Chondrocyte (in vitro differentiated cells): ENCODE measurements around the gene MMP2. TPM values are rescaled to one million over a fixed set of nuclear protein-coding genes. Genes with fewer than 3 reads are reported as not detected.

Source experiments
- DNase-seq: peaks from one replicate; pipeline ENCODE4 v3.0.0; 2021; ENCODE audit warnings: mixed read lengths, low spot score
- H3K27ac Mint-ChIP-seq: one replicate; pipeline ENCODE4 v1.8.0; 2021; ENCODE audit warnings: mild to moderate bottlenecking, moderate library complexity, mixed read lengths; ENCODE audit not compliant: unreplicated experiment
- H3K27me3 Mint-ChIP-seq: 2 replicates; pipeline ENCODE4 v1.8.0; 2021; ENCODE audit warnings: low read depth, mixed read lengths
- H3K36me3 Mint-ChIP-seq: 2 replicates; pipeline ENCODE4 v1.8.0; 2021; ENCODE audit warnings: low read depth, mixed read lengths
- H3K4me1 Mint-ChIP-seq: 2 replicates; pipeline ENCODE4 v1.8.0; 2021; ENCODE audit warnings: low read depth, mild to moderate bottlenecking, mixed read lengths
- H3K4me3 Mint-ChIP-seq: one replicate; pipeline ENCODE4 v1.8.0; 2021; ENCODE audit warnings: mild to moderate bottlenecking, moderate library complexity, mixed read lengths; ENCODE audit not compliant: unreplicated experiment
- H3K9me3 Mint-ChIP-seq: 2 replicates; pipeline ENCODE4 v1.8.0; 2021; ENCODE audit warnings: low read depth, mixed read lengths
- CTCF ChIP-seq: fragments of 200-600 bp; sonication (generic); IDR thresholded peaks from 2 replicates; pipeline ENCODE4 v1.5.0; 2021; ENCODE audit warnings: antibody characterized with exemption, mild to moderate bottlenecking, moderate library complexity
- total RNA-seq: library from RNA; stranded (reverse); gene quantifications from 3 replicates; pipeline ENCODE4 v1.2.1, GENCODE V29; 2021

Gene MMP2
- total RNA-seq, 1 donor from 2014 or later, result 227 TPM

GRCh38 chr16:55474821-55475220 is 4.2 kb upstream of the MMP2 start:
- Mint-ChIP-seq H3K9me3 (no peaks in the 10 kb centered on the region), H3K4me3 (no peak overlapping the region), H3K27ac (no peak overlapping the region), H3K36me3 (no peaks in the 10 kb centered on the region), H3K27me3 (no peaks in the 10 kb centered on the region), H3K4me1 (peaks cover 42% of the 10 kb centered on the region)
- no peak for DNase-seq
- TF ChIP-seq CTCF, result no peak

- no peak for DNase-seq
- H3K9me3 Mint-ChIP-seq, result no peaks in the 10 kb centered on the region
- H3K36me3 Mint-ChIP-seq, result no peaks in the 10 kb centered on the region
- H3K27me3 Mint-ChIP-seq, result no peaks in the 10 kb centered on the region
- H3K4me3 Mint-ChIP-seq, result no peak overlapping the region
- H3K4me1 Mint-ChIP-seq, result peaks cover 45% of the 10 kb centered on the region
- no peak for TF ChIP-seq CTCF
- no peak overlapping the region for H3K27ac Mint-ChIP-seq
Measured at GRCh38 chr16:55475919-55476318, 3.1 kb upstream of the MMP2 start.

GRCh38 chr16:55476625-55477533 is 2.1 kb upstream of the MMP2 start:
- Mint-ChIP-seq H3K4me1 (peaks cover 40% of the 10 kb centered on the region), H3K27me3 (no peaks in the 10 kb centered on the region), H3K4me3 (no peak overlapping the region), H3K27ac (no peak overlapping the region), H3K9me3 (no peaks in the 10 kb centered on the region), H3K36me3 (no peaks in the 10 kb centered on the region)
- no peak for TF ChIP-seq CTCF
- no peak for DNase-seq

GRCh38 chr16:55477736-55478135 is 1.3 kb upstream of the MMP2 start:
- no peaks in the 10 kb centered on the region for H3K36me3 Mint-ChIP-seq
- no peaks in the 10 kb centered on the region for H3K27me3 Mint-ChIP-seq
- H3K27ac Mint-ChIP-seq, result no peak overlapping the region
- peaks cover 37% of the 10 kb centered on the region for H3K4me1 Mint-ChIP-seq
- TF ChIP-seq CTCF, result no peak
- no peaks in the 10 kb centered on the region for H3K9me3 Mint-ChIP-seq
- no peak overlapping the region for H3K4me3 Mint-ChIP-seq
- DNase-seq, result no peak

- Mint-ChIP-seq H3K27ac (peak overlapping the region; percentile 62), H3K27me3 (no peaks in the 10 kb centered on the region), H3K9me3 (no peaks in the 10 kb centered on the region), H3K4me3 (peak overlapping the region; percentile 90), H3K4me1 (peaks cover 36% of the 10 kb centered on the region), H3K36me3 (peaks cover 8% of the 10 kb centered on the region)
- DNase-seq, result no peak
- TF ChIP-seq CTCF, result no peak
Measured at GRCh38 chr16:55479430-55480140, 587 bp downstream of the MMP2 start.
